GM18511 (cell line): ENCODE data around the gene HAUS8.

ENCODE experiments used
- ATAC-seq: cut with Tn5 transposase; IDR thresholded peaks from one replicate; pipeline ENCODE4 v1.9.1; 2021; ENCODE audit warnings: mild to moderate bottlenecking, moderate library complexity; ENCODE audit not compliant: unreplicated experiment

The HAUS8 gene

GRCh38 chr19:17004386-17004785, 70.9 kb downstream of the HAUS8 start:
- no peak for ATAC-seq

- ATAC-seq = no peak
These were observed 72.8 kb downstream of the HAUS8 start for GRCh38 chr19:17002455-17002854.

- ATAC-seq = no peak
These were observed 73.6 kb downstream of the HAUS8 start for GRCh38 chr19:17001603-17002183.
